Measurements from ENCODE around the gene CSF3. TPM values are rescaled to one million over a fixed set of nuclear protein-coding genes. Genes with fewer than 3 reads are reported as not detected.
A peak's percentile ranks its signal among the peaks of the same experiment; 100 is the strongest.

CSF3 gene
- total RNA-seq, 2 experiments from 2014 or later = not detected

DNA sequence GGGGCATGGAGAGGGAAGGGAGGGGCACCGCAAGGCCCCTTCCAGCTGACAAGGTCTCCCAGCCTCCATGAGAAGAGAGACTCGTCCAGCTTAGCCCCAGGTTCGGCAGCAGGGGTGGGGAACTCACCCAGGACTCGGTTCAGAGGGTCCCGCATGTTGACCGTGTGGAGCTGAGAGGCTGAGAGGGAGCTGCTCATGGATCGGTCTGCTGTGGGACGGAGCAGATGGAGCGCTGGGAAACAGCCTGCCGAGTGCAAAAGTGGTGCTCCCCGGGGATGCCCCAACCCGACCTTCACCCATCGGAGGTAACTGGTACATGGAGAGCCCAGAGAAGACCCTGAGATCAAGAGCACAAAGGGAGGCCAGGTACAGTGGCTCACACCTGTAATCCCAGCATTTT is 4.9 kb downstream of the CSF3 start:
- DNase-seq = no peak
- ChIA-PET CTCF (interaction anchor here (0.6 to 2.4 kb wide), 2 partner anchors 40 to 55 kb away, joined by 3 to 9 read pairs; partner anchors contain the start of gene PSMD3), POLR2A (no interaction called here)
- Mint-ChIP-seq H3K36me3 (ENCODE audit: low read depth) (peaks cover 14% of the 10 kb centered on the region), H3K27ac (no peak overlapping the region), H3K4me1 (peaks cover 4% of the 10 kb centered on the region), H3K4me3 (no peak overlapping the region), H3K27me3 (no peaks in the 10 kb centered on the region), H3K9me3 (no peaks in the 10 kb centered on the region)

DNA sequence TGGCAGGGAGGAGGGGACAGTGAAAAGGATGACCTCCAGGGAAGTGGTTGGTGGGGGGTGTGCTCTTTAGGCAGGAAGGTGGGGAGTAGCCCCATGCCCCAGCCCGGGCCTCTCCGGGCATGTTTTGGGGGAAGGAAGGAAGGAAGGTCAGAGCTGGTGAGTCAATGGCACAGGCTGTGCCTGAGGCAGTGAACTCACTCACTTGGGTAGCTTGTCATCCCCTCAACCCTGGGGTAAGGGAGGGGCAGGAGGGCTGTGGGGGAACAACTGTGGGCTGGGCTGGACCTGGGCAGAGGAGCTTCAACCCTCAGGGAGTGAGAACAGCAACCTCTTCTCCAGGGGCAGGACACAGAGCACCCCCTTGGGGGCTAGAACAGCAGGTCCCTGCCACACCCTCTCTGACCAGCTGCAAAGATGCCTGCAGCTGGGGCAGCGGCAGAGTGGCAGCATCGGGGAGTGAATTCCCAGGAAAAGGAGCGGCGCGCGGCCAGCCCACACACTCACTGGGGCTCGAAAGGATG is 6.3 kb downstream of the CSF3 start:
- Mint-ChIP-seq H3K27ac (no peak overlapping the region), H3K36me3 (ENCODE audit: low read depth) (peaks cover 28% of the 10 kb centered on the region), H3K9me3 (no peaks in the 10 kb centered on the region), H3K4me1 (peaks cover 18% of the 10 kb centered on the region), H3K4me3 (no peak overlapping the region), H3K27me3 (no peaks in the 10 kb centered on the region)
- POLR2A ChIA-PET = interaction anchor here (0.6 kb wide), 1 partner anchor 560 kb away, joined by 5 read pairs; the partner anchor contains the start of gene CDK12
- CTCF ChIA-PET = interaction anchor here (0.6 to 2.4 kb wide), 7 partner anchors 9 to 830 kb away, joined by 3 to 9 read pairs (median 4); partner anchors contain the start of gene PSMD3
- DNase-seq = no peak

DNA sequence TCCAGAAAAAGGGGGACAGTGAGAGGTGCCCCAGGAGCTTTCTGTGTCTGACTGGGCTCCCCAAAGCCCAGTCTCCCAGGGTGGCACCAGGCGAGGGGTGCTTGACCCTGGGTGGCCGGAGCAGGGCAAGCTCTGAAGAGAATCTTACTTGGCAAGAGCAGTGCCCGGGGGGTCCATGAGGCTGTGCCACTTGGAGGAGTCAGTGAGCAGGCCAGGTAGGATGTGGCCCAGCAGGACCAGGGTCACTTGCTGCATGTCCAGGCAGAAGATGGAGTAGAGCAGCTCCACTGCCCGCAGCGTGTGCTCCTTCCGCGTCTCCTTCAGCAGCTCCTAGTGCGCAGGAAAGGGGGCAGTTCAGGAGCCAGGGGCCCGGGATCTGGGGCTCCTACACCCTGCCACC is 7.3 kb downstream of the CSF3 start:
- Mint-ChIP-seq H3K36me3 (ENCODE audit: low read depth) (peaks cover 35% of the 10 kb centered on the region), H3K4me1 (peaks cover 25% of the 10 kb centered on the region), H3K27ac (no peak overlapping the region), H3K9me3 (no peaks in the 10 kb centered on the region), H3K4me3 (no peak overlapping the region), H3K27me3 (no peaks in the 10 kb centered on the region)
- no peak for DNase-seq
- ChIA-PET CTCF (interaction anchor here (0.6 to 2.4 kb wide), 4 partner anchors 9 to 543 kb away, joined by 3 to 9 read pairs (median 4); partner anchors contain the start of gene PSMD3), POLR2A (no interaction called here)

GRCh38 chr17:40022961-40023541 is 7.8 kb downstream of the CSF3 start:
- Mint-ChIP-seq H3K4me1 (peaks cover 25% of the 10 kb centered on the region), H3K9me3 (no peaks in the 10 kb centered on the region), H3K36me3 (ENCODE audit: low read depth) (peaks cover 35% of the 10 kb centered on the region), H3K4me3 (no peak overlapping the region), H3K27ac (no peak overlapping the region), H3K27me3 (no peaks in the 10 kb centered on the region)
- POLR2A ChIA-PET = no interaction called here
- CTCF ChIA-PET = interaction anchor here (0.6 to 1.5 kb wide), 2 partner anchors 10 to 544 kb away, joined by 3 to 4 read pairs; no protein-coding TSS in a partner anchor
- DNase-seq = no peak

GRCh38 chr17:40023590-40024292 is 8.5 kb downstream of the CSF3 start:
- H3K4me1 Mint-ChIP-seq = peaks cover 25% of the 10 kb centered on the region
- no peak overlapping the region for H3K27ac Mint-ChIP-seq
- DNase-seq = no peak
- CTCF ChIA-PET = no interaction called here
- H3K36me3 Mint-ChIP-seq (ENCODE audit: low read depth) = peaks cover 39% of the 10 kb centered on the region
- H3K9me3 Mint-ChIP-seq = no peaks in the 10 kb centered on the region
- no peaks in the 10 kb centered on the region for H3K27me3 Mint-ChIP-seq
- POLR2A ChIA-PET = no interaction called here
- H3K4me3 Mint-ChIP-seq = no peak overlapping the region

DNA sequence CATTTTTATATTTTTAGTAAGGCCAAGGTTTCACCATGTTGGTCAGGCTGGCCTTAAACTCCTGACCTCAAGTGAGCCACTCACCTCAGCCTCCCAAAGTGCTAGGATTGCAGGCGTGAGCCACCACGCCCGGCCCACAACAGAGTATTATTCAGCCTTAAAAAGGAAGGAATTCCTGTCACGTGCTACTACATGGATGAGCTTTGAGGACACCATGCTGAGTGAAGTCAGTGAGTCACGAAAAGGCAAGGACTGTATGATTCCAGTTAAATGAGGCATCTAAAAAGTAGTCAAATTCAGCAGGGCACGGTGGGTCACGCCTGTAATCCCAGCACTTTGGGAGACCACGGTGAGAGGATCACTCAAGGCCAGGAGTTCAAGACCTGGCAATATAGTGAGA is 9.7 kb downstream of the CSF3 start:
- ChIA-PET CTCF (interaction anchor here (1.1 to 1.9 kb wide), 3 partner anchors 17 to 88 kb away, joined by 3 to 7 read pairs (median 4); no protein-coding TSS in a partner anchor), POLR2A (no interaction called here)
- Mint-ChIP-seq H3K9me3 (no peaks in the 10 kb centered on the region), H3K27ac (peak overlapping the region; percentile 51), H3K4me1 (peaks cover 25% of the 10 kb centered on the region), H3K27me3 (no peaks in the 10 kb centered on the region), H3K36me3 (ENCODE audit: low read depth) (peaks cover 46% of the 10 kb centered on the region), H3K4me3 (no peak overlapping the region)
- no peak for DNase-seq

- Mint-ChIP-seq H3K4me1 (peaks cover 25% of the 10 kb centered on the region), H3K36me3 (ENCODE audit: low read depth) (peaks cover 43% of the 10 kb centered on the region), H3K4me3 (peak overlapping the region; percentile 31), H3K9me3 (no peaks in the 10 kb centered on the region), H3K27me3 (no peaks in the 10 kb centered on the region), H3K27ac (peak overlapping the region; percentile 51)
- no peak for DNase-seq
- POLR2A ChIA-PET = no interaction called here
- CTCF ChIA-PET = interaction anchor here (0.6 to 2.6 kb wide), 7 partner anchors 9 to 143 kb away, joined by 3 to 13 read pairs (median 5); partner anchors contain the start of genes CSF3 and MED24
Measured at GRCh38 chr17:40025559-40025958, 10.3 kb downstream of the CSF3 start.

DNA sequence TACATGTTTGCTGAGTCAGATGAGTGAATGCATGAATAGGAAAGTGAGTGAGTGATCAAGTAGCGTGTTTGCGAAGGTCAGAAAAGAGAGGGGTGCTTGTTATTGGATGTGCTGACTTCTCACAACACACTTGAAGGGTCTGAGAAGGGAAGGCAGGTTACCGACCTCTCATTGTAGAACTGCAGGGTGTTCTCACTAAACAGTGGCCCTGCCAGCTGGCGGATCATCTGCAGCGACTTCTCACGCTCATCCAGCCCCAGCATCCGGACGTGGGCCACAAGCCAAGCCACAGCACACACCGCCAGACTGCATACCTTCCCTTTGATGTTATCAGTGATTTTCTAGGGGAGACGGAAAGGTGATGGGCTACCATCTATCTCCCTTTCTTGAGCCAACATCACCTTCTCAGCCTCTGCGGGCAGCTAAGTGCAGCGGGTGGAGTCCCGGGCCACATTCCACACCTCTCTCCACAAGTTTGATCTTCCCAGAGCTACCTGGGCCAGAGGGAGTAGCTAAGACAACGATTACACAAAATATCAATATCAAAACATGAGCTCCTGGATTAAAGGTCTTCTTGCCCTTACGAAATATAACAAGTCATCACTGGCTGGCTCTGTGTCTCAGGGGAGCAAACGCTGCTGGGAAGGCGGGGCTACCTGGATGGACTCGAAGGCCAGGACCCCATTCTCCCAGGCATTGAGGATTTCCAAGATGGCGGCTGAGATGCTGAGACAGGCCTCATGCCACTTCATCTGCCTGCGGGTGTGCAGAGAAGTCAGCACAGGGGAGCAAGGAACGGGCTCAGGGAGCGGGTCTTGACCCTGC is 11.0 kb downstream of the CSF3 start:
- DNase-seq = peak; percentile 65
- no peaks in the 10 kb centered on the region for H3K9me3 Mint-ChIP-seq
- ChIA-PET POLR2A (no interaction called here), CTCF (interaction anchor here (0.5 to 2.6 kb wide), 15 partner anchors 9 to 482 kb away, joined by 3 to 13 read pairs (median 5); partner anchors contain the start of genes CSF3 and MED24)
- H3K4me3 Mint-ChIP-seq = peak overlapping the region; percentile 31
- H3K27ac Mint-ChIP-seq = peak overlapping the region; percentile 51
- peaks cover 47% of the 10 kb centered on the region for H3K36me3 Mint-ChIP-seq (ENCODE audit: low read depth)
- H3K27me3 Mint-ChIP-seq = no peaks in the 10 kb centered on the region
- peaks cover 25% of the 10 kb centered on the region for H3K4me1 Mint-ChIP-seq

DNA sequence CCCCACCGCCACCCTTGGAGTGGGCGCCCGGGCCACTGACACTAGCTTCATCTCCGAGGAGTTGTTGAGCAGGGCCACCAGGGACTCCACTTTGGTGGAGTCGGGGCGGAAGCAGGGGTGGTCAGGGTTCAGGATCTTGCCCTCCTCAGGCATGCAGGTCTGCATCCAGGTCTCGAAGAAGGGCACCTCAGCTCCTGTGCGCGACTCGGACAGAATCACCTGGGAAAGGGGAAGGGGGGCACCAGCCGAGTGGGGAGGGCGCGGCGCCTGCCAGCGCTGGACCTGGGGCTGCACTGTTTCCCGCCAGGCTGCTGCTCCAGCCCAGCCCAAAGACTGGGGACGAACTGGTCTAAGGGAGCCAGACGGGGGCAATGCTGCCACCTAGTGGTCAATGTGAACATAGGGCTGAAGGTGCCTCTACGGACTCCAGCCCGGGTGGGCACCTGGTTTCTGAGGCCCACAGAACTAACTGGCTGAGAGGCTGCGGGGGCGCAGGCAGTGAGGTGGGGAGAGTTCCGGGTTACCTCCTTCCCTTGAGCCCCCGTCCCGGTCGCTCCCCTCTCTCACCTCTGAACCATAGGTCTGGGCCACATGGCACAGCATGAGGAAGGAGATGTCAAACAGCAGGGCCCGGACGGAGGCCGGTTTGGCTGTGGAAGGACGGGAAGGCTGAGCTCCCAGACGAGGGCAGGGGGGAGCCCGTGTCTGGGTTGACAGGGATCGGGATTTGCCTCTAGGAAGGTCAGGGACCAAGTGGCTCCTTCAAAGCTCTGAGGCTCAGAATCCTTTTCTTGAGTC is 11.8 kb downstream of the CSF3 start:
- Mint-ChIP-seq H3K27ac (peak overlapping the region; percentile 57), H3K27me3 (no peaks in the 10 kb centered on the region), H3K4me1 (peaks cover 23% of the 10 kb centered on the region), H3K9me3 (no peaks in the 10 kb centered on the region), H3K4me3 (no peak overlapping the region), H3K36me3 (ENCODE audit: low read depth) (peaks cover 45% of the 10 kb centered on the region)
- ChIA-PET POLR2A (no interaction called here), CTCF (interaction anchor here (0.5 to 2.6 kb wide), 19 partner anchors 8 to 483 kb away, joined by 3 to 13 read pairs (median 4); partner anchors contain the start of genes CSF3, GSDMA and MED24)
- peak; percentile 84 for DNase-seq

- DNase-seq = no peak
- no peaks in the 10 kb centered on the region for H3K9me3 Mint-ChIP-seq
- H3K27ac Mint-ChIP-seq = no peak overlapping the region
- no peak overlapping the region for H3K4me3 Mint-ChIP-seq
- CTCF ChIA-PET = interaction anchor here (0.7 to 2.6 kb wide), 12 partner anchors 9 to 406 kb away, joined by 3 to 13 read pairs (median 4); partner anchors contain the start of genes CSF3 and GSDMA
- peaks cover 23% of the 10 kb centered on the region for H3K4me1 Mint-ChIP-seq
- POLR2A ChIA-PET = interaction anchor here (0.6 kb wide), 2 partner anchors 98 to 191 kb away, joined by 3 read pairs; partner anchors contain the start of gene WIPF2
- no peaks in the 10 kb centered on the region for H3K27me3 Mint-ChIP-seq
- H3K36me3 Mint-ChIP-seq (ENCODE audit: low read depth) = peaks cover 43% of the 10 kb centered on the region
Measured at GRCh38 chr17:40027614-40028012, 12.4 kb downstream of the CSF3 start.

- peaks cover 47% of the 10 kb centered on the region for H3K36me3 Mint-ChIP-seq (ENCODE audit: low read depth)
- H3K27me3 Mint-ChIP-seq = no peaks in the 10 kb centered on the region
- ChIA-PET CTCF (interaction anchor here (1.4 kb wide), 1 partner anchor 84 kb away, joined by 3 read pairs; no protein-coding TSS in a partner anchor), POLR2A (no interaction called here)
- no peak for DNase-seq
- no peak overlapping the region for H3K27ac Mint-ChIP-seq
- no peak overlapping the region for H3K4me3 Mint-ChIP-seq
- no peaks in the 10 kb centered on the region for H3K9me3 Mint-ChIP-seq
- peaks cover 23% of the 10 kb centered on the region for H3K4me1 Mint-ChIP-seq
Measured at GRCh38 chr17:40028595-40028994, 13.4 kb downstream of the CSF3 start.
